Retinal pigment epithelial cell (primary cell): ENCODE measurements around the gene HS3ST4.

Experiments
- DNase-seq: peaks from one replicate; pipeline ENCODE4 v3.0.0-alpha.2; 2010; ENCODE audit warnings: low read depth
- H3K4me3 ChIP-seq: 2 replicates; pipeline ENCODE4 v1.5.1; 2011; ENCODE audit warnings: mild to moderate bottlenecking, low read length, control low read depth, moderate library complexity
- TF ChIP-seq, protein P1 (sequence below): conservative IDR thresholded peaks from 2 replicates; pipeline ENCODE4 v1.5.1; 2011; ENCODE audit warnings: low read depth, low read length, control low read depth, inconsistent platforms

Gene HS3ST4

GRCh38 chr16:25996052-25996451 is 304.3 kb downstream of the HS3ST4 start:
- no peak overlapping the region for H3K4me3 ChIP-seq
- TF ChIP-seq, protein P1, sequence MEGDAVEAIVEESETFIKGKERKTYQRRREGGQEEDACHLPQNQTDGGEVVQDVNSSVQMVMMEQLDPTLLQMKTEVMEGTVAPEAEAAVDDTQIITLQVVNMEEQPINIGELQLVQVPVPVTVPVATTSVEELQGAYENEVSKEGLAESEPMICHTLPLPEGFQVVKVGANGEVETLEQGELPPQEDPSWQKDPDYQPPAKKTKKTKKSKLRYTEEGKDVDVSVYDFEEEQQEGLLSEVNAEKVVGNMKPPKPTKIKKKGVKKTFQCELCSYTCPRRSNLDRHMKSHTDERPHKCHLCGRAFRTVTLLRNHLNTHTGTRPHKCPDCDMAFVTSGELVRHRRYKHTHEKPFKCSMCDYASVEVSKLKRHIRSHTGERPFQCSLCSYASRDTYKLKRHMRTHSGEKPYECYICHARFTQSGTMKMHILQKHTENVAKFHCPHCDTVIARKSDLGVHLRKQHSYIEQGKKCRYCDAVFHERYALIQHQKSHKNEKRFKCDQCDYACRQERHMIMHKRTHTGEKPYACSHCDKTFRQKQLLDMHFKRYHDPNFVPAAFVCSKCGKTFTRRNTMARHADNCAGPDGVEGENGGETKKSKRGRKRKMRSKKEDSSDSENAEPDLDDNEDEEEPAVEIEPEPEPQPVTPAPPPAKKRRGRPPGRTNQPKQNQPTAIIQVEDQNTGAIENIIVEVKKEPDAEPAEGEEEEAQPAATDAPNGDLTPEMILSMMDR = no peak
- no peak for DNase-seq

DNA sequence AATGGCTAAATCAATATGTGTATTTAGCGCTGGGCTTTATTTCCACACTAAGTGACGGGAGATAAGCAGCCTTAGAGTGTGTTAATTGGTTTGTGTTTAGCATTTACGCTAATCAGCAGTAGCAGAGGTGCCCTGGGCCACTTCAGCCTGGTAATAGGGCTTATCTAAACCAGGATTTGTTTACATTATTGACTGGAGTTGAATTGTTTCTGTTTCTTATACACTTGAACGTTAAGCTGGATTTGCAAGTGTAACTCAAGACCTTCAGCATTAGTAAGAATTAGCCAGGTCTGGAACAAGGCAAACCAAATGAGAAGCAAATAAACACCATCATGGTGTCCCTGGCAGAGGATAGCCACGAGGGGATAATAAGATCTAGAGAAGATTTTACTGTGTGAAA is 313.6 kb downstream of the HS3ST4 start:
- no peak overlapping the region for H3K4me3 ChIP-seq
- TF ChIP-seq, protein P1 = no peak
- no peak for DNase-seq

- TF ChIP-seq, protein P1 = no peak
- no peak overlapping the region for H3K4me3 ChIP-seq
- DNase-seq = no peak
Observed at GRCh38 chr16:26012376-26012775, 320.6 kb downstream of the HS3ST4 start.

- DNase-seq = no peak
- TF ChIP-seq, protein P1 = no peak
- H3K4me3 ChIP-seq = no peak overlapping the region
Observed at GRCh38 chr16:26015776-26016175, 324.0 kb downstream of the HS3ST4 start.

DNA sequence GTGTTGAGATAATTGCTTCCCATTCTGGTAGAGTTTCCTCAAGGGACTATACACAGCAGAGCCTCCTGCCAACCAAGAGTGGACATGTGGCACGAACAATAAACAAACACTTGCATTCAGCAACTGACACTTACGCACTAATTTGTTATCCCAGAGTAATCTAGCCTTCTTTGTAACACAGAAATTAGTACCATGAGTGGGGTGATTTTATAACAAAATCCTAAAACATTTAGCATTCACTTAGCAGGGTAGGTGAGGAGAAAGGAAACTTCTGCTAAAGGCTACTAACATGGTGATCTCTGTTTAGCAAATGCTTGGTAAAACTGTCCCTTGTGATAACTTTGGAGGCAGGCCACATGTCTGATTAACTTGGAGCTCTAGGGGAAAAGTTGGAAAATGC is 325.2 kb downstream of the HS3ST4 start:
- no peak for DNase-seq
- H3K4me3 ChIP-seq = no peak overlapping the region
- TF ChIP-seq, protein P1 = no peak

- no peak for DNase-seq
- H3K4me3 ChIP-seq = no peak overlapping the region
- TF ChIP-seq, protein P1 = no peak
Observed at GRCh38 chr16:26019381-26020242, 327.9 kb downstream of the HS3ST4 start.
